Hematopoietic multipotent progenitor cell treated with erythropoietin and hydrocortisone succinate and interleukin-3 and kit ligand, for 6 days (in vitro differentiated cells): ENCODE data around the gene MYO10.

ENCODE experiments used
- DNase-seq: peaks from one replicate; pipeline ENCODE4 v3.0.0-alpha.2; 2015

Gene MYO10

DNA sequence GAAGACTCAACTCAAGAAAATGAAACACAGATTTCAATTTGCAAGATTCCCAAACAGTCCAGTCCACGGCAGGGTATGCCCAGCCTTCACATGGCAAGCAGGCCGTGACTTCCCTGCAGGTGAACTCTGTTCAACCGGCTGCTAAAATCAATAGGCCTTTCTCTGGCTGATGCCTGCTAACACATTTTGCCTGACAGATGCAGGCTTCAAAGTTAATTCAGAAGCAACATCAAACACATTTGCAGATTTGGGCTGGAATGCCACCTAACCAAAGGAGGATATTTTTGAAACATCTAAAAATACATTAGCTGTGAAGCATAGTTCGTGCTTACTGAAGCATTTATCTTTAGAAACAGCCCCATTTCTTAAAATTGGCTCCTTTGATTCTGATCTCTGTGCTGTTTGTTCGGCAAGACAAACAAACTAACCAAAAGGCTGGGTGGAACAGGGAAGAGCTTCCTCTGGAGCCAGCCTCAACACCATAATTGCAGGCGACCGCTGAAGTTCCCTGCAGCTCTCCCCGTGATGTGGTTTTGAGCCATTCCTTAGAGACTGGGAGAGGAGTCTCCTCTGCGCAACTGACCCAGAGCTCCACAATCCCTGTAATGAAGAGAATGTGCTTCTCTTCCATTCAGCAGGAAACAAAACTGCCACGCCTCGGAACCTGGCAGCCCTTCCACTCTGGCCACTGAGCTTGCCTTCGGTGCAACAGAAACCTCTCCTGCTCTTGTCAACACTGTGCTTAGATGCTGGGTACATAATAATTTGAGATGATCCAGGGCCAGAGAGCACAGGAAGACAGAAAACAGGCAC is 126.5 kb downstream of the MYO10 start:
- DNase-seq: no peak

- DNase-seq: no peak
These were observed 127.1 kb downstream of the MYO10 start for GRCh38 chr5:16809010-16809394.

GRCh38 chr5:16808021-16808420 is 128.1 kb downstream of the MYO10 start:
- DNase-seq: no peak

- no peak for DNase-seq
These were observed 128.6 kb downstream of the MYO10 start for GRCh38 chr5:16807547-16807864.

GRCh38 chr5:16806711-16807546 is 129.2 kb downstream of the MYO10 start:
- DNase-seq: peak; percentile 6

- DNase-seq: no peak
These were observed 130.6 kb downstream of the MYO10 start for GRCh38 chr5:16805486-16805885.

- no peak for DNase-seq
These were observed 132.3 kb downstream of the MYO10 start for GRCh38 chr5:16803831-16804230.

- DNase-seq: no peak
These were observed 135.6 kb downstream of the MYO10 start for GRCh38 chr5:16800477-16800876.

DNA sequence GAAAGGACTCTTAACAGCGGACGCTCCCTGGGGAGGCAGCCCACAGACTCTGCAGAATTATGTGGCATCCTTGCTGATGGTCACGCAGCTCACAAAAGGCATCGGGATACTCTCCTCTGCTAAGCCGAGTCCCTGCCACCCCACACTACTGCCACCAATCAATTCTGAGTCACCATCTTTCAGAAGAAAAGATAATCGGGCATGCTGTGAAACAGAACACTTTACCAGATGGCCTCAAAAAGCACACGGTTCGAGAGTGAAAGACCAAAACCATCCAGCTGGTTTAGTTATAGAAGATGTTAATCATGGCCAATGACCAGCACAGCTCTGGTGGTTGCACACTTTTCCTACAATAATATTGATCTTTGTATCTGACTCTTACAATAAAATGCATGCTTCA is 136.3 kb downstream of the MYO10 start:
- DNase-seq: no peak

DNA sequence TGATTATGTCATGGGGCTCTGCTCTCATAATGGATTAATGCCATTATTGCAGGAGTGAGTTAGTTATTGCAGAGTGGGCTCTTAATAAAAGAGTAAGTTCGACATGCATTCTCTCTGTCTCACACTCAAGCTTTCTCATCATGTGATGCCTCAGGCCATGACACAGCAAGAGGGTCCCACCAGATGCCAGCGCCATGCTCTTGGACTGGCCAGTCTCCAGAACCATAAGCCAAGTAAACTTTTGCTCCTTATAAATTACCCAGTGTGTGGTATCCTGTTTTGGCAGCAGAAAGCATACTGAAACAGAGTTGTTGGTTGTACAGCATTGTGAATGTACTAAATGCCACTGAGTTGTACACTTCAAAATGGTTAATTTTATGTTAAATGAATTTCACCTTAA is 138.1 kb downstream of the MYO10 start:
- DNase-seq: no peak

- DNase-seq: no peak
These were observed 141.7 kb downstream of the MYO10 start for GRCh38 chr5:16794269-16794913.

DNA sequence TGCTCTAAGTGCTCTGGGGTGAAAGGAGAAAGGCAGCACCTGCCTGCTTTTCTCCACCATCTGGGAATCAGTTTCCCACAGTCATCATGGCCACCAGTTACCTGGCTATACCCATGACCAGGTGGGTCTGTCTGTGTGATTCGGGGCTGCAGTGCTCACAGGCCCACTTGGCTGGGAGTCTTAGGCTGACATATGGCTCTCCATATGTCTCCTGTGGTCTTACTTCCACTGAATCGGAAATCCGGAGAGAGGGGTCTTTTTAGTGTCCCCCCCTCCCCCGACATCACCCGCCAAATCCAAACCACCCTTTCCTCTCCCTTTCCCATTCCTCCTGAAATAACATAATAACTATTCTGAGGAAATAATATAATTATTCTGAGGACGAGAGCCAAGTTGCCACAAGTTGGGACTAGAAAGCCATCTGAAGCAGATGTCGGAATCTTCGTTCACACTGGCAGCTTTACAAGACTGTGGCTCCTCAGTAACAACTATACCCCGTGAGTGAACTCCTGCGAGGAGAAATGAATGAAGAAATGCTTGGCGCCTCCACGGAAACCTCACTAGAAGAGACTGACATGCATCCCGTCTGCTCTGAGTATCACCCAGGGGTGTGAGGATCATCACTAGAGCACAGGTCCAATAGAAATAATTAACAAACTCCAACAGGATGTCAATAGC is 143.4 kb downstream of the MYO10 start:
- DNase-seq: no peak

- peak; percentile 28 for DNase-seq
These were observed 144.0 kb downstream of the MYO10 start for GRCh38 chr5:16791904-16792597.

- DNase-seq: peak; percentile 72
These were observed 144.9 kb downstream of the MYO10 start for GRCh38 chr5:16791036-16791705.

- DNase-seq: no peak
These were observed 147.1 kb downstream of the MYO10 start for GRCh38 chr5:16788957-16789356.

- no peak for DNase-seq
These were observed 148.8 kb downstream of the MYO10 start for GRCh38 chr5:16787278-16787677.

DNA sequence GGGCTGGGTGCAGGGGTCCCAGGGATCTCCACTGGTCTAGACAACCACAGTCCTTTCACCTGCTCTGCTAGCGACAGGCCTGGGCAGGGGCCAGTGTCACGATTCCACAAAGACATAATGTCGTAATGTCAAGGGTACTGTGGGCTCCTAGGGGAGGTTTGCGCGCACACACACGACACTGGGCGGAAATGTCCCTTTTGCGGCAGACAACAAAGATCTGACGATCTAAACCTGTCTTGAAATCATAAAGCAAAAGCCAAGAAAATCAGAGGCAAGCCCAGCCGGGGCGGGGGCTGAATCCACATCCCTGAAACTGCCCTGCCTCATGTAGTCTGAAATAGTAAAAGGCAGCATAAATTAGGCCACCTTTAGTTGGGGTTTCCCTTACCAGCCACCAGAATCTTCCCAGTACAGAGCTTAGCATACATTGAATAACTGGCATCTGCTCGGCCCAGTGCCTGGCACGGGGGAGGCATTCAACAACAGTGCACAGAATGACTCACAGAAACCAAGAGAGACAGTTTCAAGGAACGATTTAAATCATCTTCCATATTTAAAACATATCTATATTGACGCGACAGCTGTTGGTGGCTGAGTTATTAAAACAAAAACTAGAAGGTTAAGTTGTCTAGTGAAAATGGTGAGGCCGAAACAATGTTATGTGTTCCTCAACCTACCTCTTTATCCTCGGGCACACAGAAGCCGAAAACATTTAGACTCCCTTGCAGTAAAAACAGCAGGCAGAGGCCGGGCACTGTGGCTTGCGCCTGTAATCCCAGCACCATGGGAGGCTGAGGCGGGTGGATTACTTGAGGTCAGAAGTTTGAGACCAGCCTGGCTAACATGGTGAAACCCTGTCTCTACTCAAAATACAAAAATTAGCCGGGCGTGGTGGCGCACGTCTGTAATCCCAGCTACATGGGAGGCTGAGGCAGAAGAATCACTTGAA is 151.0 kb downstream of the MYO10 start:
- no peak for DNase-seq

GRCh38 chr5:16784088-16784487 is 152.0 kb downstream of the MYO10 start:
- DNase-seq: no peak

DNA sequence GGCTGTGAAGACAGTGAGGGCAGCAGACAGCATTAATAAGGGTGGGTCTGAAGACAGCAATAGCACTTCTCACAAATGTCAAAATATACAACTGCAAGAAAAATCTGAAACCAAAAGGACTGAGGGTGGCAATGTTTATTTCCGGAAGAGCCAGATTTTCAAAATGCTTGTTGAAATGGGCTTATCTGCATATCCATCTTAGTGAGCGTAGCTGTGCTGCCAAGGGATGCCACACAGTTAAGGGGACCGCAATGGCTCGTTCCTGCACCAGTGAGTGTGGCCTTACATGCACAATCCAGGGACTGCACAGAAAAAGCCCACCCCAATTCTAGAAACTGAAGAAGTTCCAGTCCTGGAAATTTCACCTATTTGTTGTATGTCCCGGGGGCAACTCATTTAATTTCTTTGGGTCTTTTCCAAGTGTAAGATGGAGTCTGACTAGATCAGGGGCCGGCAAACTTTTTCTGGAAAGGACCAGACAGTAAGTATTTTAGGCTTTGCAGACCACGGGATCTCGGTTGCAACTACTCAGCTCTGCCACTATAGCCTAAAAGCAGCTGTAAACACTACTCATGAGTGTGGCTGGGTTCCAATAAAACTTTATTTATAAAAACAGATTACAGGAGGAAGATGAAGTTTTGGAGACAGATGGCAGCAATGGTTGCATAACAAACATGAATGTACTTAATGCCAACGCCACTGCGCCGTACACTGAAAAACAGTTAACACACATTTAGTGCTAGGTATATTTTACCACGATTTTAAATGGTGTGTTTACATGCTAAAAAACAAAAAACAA is 154.1 kb downstream of the MYO10 start:
- no peak for DNase-seq

DNA sequence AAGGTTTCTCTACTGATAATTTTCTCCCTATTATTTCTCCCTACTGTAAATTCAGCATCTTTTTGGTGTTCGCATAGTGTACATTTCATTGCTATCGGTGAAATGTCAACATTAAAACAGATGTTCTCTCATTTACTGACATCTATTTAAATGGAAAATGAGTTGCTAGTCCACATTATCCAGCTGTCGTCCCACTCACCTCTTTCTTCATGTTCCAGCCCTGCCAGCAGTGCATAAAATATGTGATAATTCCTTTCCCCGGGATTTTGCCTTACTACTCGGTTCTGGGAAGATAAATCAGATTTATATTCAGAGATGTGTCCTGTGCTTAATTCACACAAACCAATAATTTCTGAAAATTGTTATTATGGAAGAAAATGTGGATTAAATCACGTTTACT is 155.8 kb downstream of the MYO10 start:
- no peak for DNase-seq
